Mesodermal cell (in vitro differentiated cells): Measurements from ENCODE around the gene PPP2CA.

Experiments used
- H3K27ac ChIP-seq: 2 replicates; pipeline ENCODE4 v1.7.0; 2013; ENCODE audit warnings: mild to moderate bottlenecking, low read depth, low read length, moderate library complexity; ENCODE audit not compliant: severe bottlenecking
- H3K36me3 ChIP-seq: 2 replicates; pipeline ENCODE4 v1.7.1; 2013; ENCODE audit warnings: mild to moderate bottlenecking, low read length, moderate library complexity; ENCODE audit not compliant: control insufficient read depth, insufficient read depth
- H3K4me1 ChIP-seq: one replicate; pipeline ENCODE4 v1.7.1; 2013; ENCODE audit warnings: mild to moderate bottlenecking, low read length; ENCODE audit not compliant: insufficient read depth, control insufficient read depth, poor library complexity, severe bottlenecking
- H3K4me3 ChIP-seq: 2 replicates; pipeline ENCODE4 v1.7.0; 2013; ENCODE audit warnings: low read length, control low read depth, mild to moderate bottlenecking; ENCODE audit not compliant: insufficient read depth, poor library complexity, severe bottlenecking; ENCODE audit errors: extremely low read depth
- H3K9me3 ChIP-seq: 2 replicates; pipeline ENCODE4 v1.7.1; 2013; ENCODE audit warnings: mild to moderate bottlenecking, low read length, moderate library complexity; ENCODE audit not compliant: control insufficient read depth
- WGBS, 2 experiments: methylation state at CpG; one replicate each; pipeline ENCODE4 v1.1.5; 2013; ENCODE audit warnings: missing lambda C conversion rate in 2 of 2; ENCODE audit not compliant: insufficient coverage in 2 of 2; 5-methylcytosine and 5-hydroxymethylcytosine counted together

The PPP2CA gene

DNA sequence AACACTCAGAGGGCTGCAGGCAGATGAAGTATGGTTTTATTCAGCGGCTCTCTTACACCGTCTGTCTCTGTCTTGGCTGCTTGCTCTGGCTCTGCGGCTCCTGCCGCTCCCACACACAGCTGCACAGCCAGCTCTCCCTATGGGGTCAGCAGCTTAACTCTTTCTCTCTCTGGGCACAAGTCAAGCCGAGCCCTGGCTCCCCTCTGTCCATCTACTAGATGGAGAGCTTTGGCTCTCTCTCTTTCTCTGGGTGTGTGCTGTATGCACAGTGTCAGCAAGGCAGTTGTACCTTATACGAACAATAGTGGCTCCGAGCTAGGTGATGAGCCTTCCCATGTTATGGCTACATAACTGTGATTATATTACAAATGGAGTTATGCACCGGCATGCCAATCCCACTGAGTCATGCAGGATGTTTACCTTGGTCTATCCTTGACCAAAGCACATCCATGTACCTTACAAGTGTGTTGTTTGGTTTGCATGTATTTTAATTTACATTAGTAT, 19.3 kb upstream of the PPP2CA start:
- Histone ChIP-seq H3K9me3 (no peaks in the 10 kb centered on the region), H3K27ac (peak overlapping the region; percentile 64), H3K36me3 (no peaks in the 10 kb centered on the region), H3K4me3 (no peak overlapping the region), H3K4me1 (peaks cover 20% of the 10 kb centered on the region)
- WGBS, 2 experiments: 30 to 38% methylated on average over 5 to 6 of the region's 8 CpGs

- Histone ChIP-seq H3K4me1 (peaks cover 20% of the 10 kb centered on the region), H3K4me3 (no peak overlapping the region), H3K9me3 (no peaks in the 10 kb centered on the region), H3K27ac (no peak overlapping the region), H3K36me3 (no peaks in the 10 kb centered on the region)
- 82 to 86% methylated on average over 4 to 5 of the region's 5 CpGs for WGBS, 2 experiments
These were observed 16.3 kb upstream of the PPP2CA start for GRCh38 chr5:134242146-134242545.

DNA sequence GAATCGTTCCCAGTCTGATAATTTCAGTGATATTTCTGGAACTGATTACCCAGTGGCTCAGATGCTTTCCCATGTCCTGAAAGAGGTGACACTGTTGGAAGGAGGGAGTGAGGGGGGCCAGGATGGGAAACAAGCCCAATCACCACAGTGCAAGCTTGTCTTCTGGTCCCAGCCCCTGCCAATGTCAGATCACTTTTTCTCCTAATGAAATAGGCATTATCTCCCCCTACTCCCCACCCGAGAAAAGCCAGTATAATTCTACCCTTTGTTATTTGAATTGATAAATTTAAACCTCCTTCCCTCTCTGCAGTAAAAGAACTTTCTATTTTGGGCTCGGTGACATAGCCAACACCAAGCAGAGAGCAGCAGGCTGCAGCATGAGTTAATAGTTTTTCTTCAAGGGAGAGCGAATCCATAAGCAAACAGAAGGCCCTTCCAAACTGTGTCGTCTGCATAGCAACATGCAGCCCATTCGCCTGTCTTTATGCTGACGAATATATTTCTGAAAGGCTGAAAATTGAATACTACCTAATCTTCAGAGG, 14.6 kb upstream of the PPP2CA start:
- Histone ChIP-seq H3K27ac (peak overlapping the region; percentile 11), H3K36me3 (no peaks in the 10 kb centered on the region), H3K4me3 (no peak overlapping the region), H3K9me3 (no peaks in the 10 kb centered on the region), H3K4me1 (peaks cover 17% of the 10 kb centered on the region)
- 65 to 74% methylated on average over 3 to 5 of the region's 7 CpGs for WGBS, 2 experiments

DNA sequence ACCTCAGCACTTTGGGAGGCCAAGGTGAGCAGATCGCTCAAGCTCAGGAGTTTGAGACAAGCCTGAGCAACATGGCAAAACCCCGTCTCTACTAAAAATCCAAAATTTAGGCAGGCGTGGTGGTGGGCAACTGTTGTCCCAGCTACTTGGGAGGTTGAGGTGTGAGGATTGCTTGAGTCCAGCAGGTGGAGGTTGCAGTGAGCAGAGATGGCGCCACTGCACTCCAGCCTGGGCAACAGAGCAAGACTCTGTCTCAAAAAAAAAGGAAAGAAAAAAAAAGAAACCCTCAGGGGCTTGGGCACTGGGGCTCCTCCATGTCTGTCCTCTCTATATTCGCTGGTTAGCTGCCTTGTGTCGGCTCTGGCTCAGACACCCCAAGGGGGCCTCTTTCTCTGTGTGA, 10.9 kb upstream of the PPP2CA start:
- WGBS, 2 experiments: 94 to 98% methylated on average over 4 to 6 of the region's 6 CpGs
- H3K36me3 ChIP-seq: no peaks in the 10 kb centered on the region
- no peak overlapping the region for H3K27ac ChIP-seq

DNA sequence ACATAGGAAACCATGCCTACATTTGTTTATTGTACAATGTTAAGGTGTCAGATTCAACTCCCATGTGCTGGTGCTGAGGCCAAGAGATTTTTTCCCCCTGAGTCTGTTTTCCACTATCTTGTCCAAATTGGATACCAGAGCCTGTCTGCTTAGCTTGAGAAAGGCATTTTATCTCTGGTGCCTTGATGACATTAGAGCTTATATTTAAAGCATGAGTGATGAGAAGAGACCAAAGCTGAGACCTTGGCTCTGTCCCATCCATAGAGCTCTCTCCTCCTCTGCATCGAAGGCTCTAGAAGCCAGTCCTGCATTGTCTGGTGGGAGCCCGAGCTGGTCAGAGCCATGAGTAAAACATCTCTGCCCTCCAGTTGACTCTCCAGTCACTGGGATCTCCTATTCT, 10.4 kb upstream of the PPP2CA start:
- H3K36me3 ChIP-seq: no peaks in the 10 kb centered on the region
- WGBS, 2 experiments: 89 to 94% methylated on average over 2 of the region's 2 CpGs
- no peaks in the 10 kb centered on the region for H3K9me3 ChIP-seq
- peaks cover 14% of the 10 kb centered on the region for H3K4me1 ChIP-seq
- no peak overlapping the region for H3K4me3 ChIP-seq
- no peak overlapping the region for H3K27ac ChIP-seq

More for the DNA sequence above, 10.9 kb upstream of the PPP2CA start:
- Histone ChIP-seq H3K4me1 (peaks cover 14% of the 10 kb centered on the region), H3K4me3 (no peak overlapping the region), H3K9me3 (no peaks in the 10 kb centered on the region)

DNA sequence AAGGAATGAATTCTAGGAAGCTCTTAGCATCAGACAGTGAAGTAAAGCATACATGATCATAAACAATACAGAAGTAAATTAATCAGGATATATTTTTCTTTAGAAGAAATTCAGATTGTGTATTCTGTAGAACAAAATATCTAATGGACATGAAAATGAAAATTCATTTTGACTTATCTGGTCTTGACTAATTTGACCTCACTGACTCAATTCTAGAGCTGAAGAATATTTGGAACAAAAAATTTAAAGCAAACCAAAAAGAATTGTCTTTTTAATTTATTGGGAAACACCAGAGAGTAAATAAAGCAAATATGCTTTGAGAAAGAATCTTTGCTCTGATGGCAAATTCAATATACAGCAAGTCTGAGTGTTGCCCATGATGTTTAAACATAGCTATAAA, 2.8 kb upstream of the PPP2CA start:
- no peak overlapping the region for H3K27ac ChIP-seq
- no peaks in the 10 kb centered on the region for H3K9me3 ChIP-seq
- no peaks in the 10 kb centered on the region for H3K4me1 ChIP-seq
- no peaks in the 10 kb centered on the region for H3K36me3 ChIP-seq
- no peak overlapping the region for H3K4me3 ChIP-seq

- Histone ChIP-seq H3K36me3 (no peaks in the 10 kb centered on the region), H3K4me1 (peaks cover 4% of the 10 kb centered on the region), H3K9me3 (no peaks in the 10 kb centered on the region), H3K27ac (no peak overlapping the region), H3K4me3 (no peak overlapping the region)
- WGBS, 2 experiments: 83 to 97% methylated on average over 3 of the region's 3 CpGs
These were observed 1.9 kb upstream of the PPP2CA start for GRCh38 chr5:134227776-134228175.

- no peaks in the 10 kb centered on the region for H3K9me3 ChIP-seq
- WGBS, 2 experiments: 50 to 58% methylated on average over 3 to 5 of the region's 5 CpGs
- no peak overlapping the region for H3K27ac ChIP-seq
- H3K4me1 ChIP-seq: peaks cover 4% of the 10 kb centered on the region
- no peaks in the 10 kb centered on the region for H3K36me3 ChIP-seq
- peak overlapping the region; percentile 96 for H3K4me3 ChIP-seq
These were observed 1.4 kb upstream of the PPP2CA start for GRCh38 chr5:134227259-134227658.

- no peaks in the 10 kb centered on the region for H3K9me3 ChIP-seq
- 6% methylated on average over 39 to 46 of the region's 51 CpGs for WGBS, 2 experiments
- peaks cover 4% of the 10 kb centered on the region for H3K36me3 ChIP-seq
- peaks cover 4% of the 10 kb centered on the region for H3K4me1 ChIP-seq
- peak overlapping the region; percentile 96 for H3K4me3 ChIP-seq
- peak overlapping the region; percentile 99 for H3K27ac ChIP-seq
These were observed 744 bp upstream of the PPP2CA start for GRCh38 chr5:134226441-134227192.

DNA sequence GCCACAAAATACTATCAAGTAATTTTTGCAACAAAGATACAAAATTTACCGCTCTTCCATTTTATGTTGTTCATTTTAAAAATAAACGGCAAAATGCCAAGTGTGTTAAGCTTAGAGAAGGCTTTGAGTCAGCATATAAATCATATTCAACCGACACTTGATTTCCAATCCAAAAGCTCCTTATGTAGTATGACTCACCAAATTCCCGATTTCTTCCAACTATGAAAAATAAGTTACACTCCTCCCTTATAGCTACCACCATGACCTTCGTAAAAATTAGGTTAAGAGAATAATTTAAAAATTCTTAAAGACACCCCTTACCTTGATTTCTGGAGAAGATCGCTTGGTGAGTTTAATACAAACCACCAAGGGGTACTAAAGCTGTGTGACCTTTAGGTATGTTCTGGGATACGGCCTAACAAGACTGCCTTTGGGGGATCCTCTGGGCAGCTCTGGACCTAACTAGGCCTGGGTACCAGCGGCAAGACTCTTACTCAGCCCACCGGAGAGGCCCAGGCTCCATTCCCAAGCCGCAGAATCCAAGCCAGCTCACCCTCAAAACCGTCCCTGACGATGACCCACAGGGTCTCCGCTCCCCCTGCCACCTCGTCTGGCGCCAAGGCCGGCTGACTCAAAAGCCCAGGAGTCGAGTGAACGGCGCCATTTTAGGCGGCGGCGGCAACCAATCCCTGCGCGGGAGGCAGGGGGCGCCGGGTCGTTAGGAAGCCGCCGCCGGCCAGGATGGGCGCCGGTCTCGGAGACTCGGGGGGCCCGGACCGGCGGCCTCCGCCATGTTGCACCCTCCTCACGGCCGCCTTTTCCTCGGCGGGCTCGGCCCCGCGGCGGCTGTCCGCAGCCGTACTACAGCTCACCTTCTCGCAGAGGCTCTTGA, 739 bp downstream of the PPP2CA start:
- H3K4me1 ChIP-seq: peaks cover 4% of the 10 kb centered on the region
- H3K27ac ChIP-seq: peak overlapping the region; percentile 99
- 0% methylated on average over 34 to 38 of the region's 49 CpGs for WGBS, 2 experiments
- H3K36me3 ChIP-seq: peaks cover 18% of the 10 kb centered on the region
- H3K4me3 ChIP-seq: peak overlapping the region; percentile 96
- no peaks in the 10 kb centered on the region for H3K9me3 ChIP-seq
